Amygdala (tissue), 56 donors: ENCODE measurements around the gene SLC36A2.
"Not testable (repeated sequence)": the region's sequence is repeated elsewhere in the genome, so short reads cannot be mapped to it uniquely, and the experiment has no call there.

Source experiments
- DNase-seq, 56 donors: peaks; one replicate each; lab custom pipeline; 2025; lab: John Stamatoyannopoulos, UW

Gene SLC36A2

GRCh38 chr5:151347369-151347768, at the start of gene SLC36A2:
Gene SLC36A2, minus strand, starts transcription at chr5:151347559. Its CDS starts 99 bp downstream, at chr5:151347460.
- no peak for DNase-seq

- DNase-seq, result no peak
Observed at GRCh38 chr5:151388960-151389359, 41.6 kb upstream of the SLC36A2 start.

GRCh38 chr5:151384106-151384505, 36.7 kb upstream of the SLC36A2 start:
- no peak for DNase-seq

- DNase-seq, result no peak
Observed at GRCh38 chr5:151383011-151383410, 35.7 kb upstream of the SLC36A2 start.

- DNase-seq, result no peak
Observed at GRCh38 chr5:151382576-151382975, 35.2 kb upstream of the SLC36A2 start.

GRCh38 chr5:151381899-151382298, 34.5 kb upstream of the SLC36A2 start:
- no peak for DNase-seq

- no peak for DNase-seq
Observed at GRCh38 chr5:151378616-151379015, 31.3 kb upstream of the SLC36A2 start.

GRCh38 chr5:151374539-151374938, 27.2 kb upstream of the SLC36A2 start:
- no peak for DNase-seq

- not testable (repeated sequence) for DNase-seq
Observed at GRCh38 chr5:151367038-151367437, 19.7 kb upstream of the SLC36A2 start.

GRCh38 chr5:151363673-151364072, 16.3 kb upstream of the SLC36A2 start:
- no peak for DNase-seq

- no peak for DNase-seq
Observed at GRCh38 chr5:151362970-151363369, 15.6 kb upstream of the SLC36A2 start.

- no peak for DNase-seq
Observed at GRCh38 chr5:151359391-151359790, 12.0 kb upstream of the SLC36A2 start.

- DNase-seq, result no peak
Observed at GRCh38 chr5:151357792-151358191, 10.4 kb upstream of the SLC36A2 start.

GRCh38 chr5:151357097-151357496, 9.7 kb upstream of the SLC36A2 start:
- DNase-seq, result no peak

GRCh38 chr5:151351671-151352070, 4.3 kb upstream of the SLC36A2 start:
- no peak for DNase-seq

- no peak for DNase-seq
Observed at GRCh38 chr5:151348789-151349188, 1.4 kb upstream of the SLC36A2 start.

GRCh38 chr5:151345808-151346478, 1.4 kb downstream of the SLC36A2 start:
- no peak for DNase-seq

- DNase-seq, result no peak
Observed at GRCh38 chr5:151345187-151345807, 2.1 kb downstream of the SLC36A2 start.

- no peak for DNase-seq
Observed at GRCh38 chr5:151344088-151344487, 3.3 kb downstream of the SLC36A2 start.

GRCh38 chr5:151340004-151340403, 7.4 kb downstream of the SLC36A2 start:
- DNase-seq, result no peak

GRCh38 chr5:151338734-151339133, 8.6 kb downstream of the SLC36A2 start:
- DNase-seq, result no peak

GRCh38 chr5:151332857-151333256, 14.5 kb downstream of the SLC36A2 start:
- DNase-seq, result no peak
